ENCODE results near the gene SRP54.

SRP54 gene

DNA sequence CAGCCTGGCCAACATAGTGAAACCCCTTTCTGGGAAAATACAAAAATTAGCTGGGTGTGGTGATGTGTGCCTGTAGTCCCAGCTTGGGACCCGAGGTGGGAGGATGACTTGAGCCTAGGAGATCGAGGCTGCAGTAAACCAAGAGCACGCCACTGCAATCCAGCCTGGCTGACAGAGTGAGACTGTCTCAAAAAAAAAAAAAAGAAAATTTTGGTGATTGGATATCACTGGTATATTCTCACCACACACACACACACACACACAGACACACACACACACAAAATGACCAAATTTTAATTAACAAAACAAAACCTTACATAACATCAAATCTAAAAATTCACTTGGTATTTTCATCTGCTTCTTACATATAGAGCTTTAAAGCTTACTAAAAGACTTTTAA is 59.8 kb downstream of the SRP54 start:
- H3K4me3 ChIP-seq (ENCODE audit: low read depth, low read length): no peak overlapping the region
- H3K4me1 ChIP-seq: peaks cover 4% of the 10 kb centered on the region
- no peak overlapping the region for H3K4me2 ChIP-seq (ENCODE audit: low read length)
- no peak overlapping the region for H2AFZ ChIP-seq
- H3K79me2 ChIP-seq: peaks cover 3% of the 10 kb centered on the region
- TF ChIP-seq, protein P1, sequence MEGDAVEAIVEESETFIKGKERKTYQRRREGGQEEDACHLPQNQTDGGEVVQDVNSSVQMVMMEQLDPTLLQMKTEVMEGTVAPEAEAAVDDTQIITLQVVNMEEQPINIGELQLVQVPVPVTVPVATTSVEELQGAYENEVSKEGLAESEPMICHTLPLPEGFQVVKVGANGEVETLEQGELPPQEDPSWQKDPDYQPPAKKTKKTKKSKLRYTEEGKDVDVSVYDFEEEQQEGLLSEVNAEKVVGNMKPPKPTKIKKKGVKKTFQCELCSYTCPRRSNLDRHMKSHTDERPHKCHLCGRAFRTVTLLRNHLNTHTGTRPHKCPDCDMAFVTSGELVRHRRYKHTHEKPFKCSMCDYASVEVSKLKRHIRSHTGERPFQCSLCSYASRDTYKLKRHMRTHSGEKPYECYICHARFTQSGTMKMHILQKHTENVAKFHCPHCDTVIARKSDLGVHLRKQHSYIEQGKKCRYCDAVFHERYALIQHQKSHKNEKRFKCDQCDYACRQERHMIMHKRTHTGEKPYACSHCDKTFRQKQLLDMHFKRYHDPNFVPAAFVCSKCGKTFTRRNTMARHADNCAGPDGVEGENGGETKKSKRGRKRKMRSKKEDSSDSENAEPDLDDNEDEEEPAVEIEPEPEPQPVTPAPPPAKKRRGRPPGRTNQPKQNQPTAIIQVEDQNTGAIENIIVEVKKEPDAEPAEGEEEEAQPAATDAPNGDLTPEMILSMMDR (IDR thresholded peaks at IDR 0.05): no peak
- no peaks in the 10 kb centered on the region for H3K36me3 ChIP-seq (ENCODE audit: control insufficient read depth, insufficient read depth, low read length)
- no peaks in the 10 kb centered on the region for H3K27me3 ChIP-seq (ENCODE audit: control insufficient read depth, insufficient read depth, low read length)
- no peaks in the 10 kb centered on the region for H3K9me3 ChIP-seq (ENCODE audit: control insufficient read depth, low read length)
- H3K27ac ChIP-seq: no peak overlapping the region
- no peak overlapping the region for H3K9ac ChIP-seq

DNA sequence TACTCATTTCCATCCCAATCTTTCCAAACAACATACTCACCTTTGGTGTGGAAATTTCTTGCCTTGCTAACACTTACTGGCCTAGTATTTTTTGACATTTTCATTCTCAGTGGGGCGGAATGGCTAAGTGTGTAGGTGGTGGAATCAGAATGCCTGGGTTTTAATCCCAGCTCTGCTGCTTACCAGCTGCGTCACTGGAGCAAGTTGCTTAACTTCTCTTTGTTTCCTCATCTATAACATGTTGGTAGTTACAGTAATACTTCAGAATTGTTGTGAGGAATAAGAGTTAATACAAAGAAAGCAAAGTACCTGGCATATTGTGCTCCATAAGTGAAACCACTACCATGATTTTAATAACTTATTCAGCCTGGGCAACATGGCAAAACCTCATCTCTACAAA is 60.3 kb downstream of the SRP54 start:
- Histone ChIP-seq H3K9me3 (ENCODE audit: control insufficient read depth, low read length) (no peaks in the 10 kb centered on the region), H3K79me2 (peaks cover 3% of the 10 kb centered on the region), H3K27ac (no peak overlapping the region), H3K4me2 (ENCODE audit: low read length) (no peak overlapping the region), H3K4me3 (ENCODE audit: low read depth, low read length) (no peak overlapping the region), H3K27me3 (ENCODE audit: control insufficient read depth, insufficient read depth, low read length) (no peaks in the 10 kb centered on the region), H2AFZ (no peak overlapping the region), H3K9ac (no peak overlapping the region), H3K36me3 (ENCODE audit: control insufficient read depth, insufficient read depth, low read length) (no peaks in the 10 kb centered on the region), H3K4me1 (peaks cover 6% of the 10 kb centered on the region)
- TF ChIP-seq, protein P1 (IDR thresholded peaks at IDR 0.05): no peak

DNA sequence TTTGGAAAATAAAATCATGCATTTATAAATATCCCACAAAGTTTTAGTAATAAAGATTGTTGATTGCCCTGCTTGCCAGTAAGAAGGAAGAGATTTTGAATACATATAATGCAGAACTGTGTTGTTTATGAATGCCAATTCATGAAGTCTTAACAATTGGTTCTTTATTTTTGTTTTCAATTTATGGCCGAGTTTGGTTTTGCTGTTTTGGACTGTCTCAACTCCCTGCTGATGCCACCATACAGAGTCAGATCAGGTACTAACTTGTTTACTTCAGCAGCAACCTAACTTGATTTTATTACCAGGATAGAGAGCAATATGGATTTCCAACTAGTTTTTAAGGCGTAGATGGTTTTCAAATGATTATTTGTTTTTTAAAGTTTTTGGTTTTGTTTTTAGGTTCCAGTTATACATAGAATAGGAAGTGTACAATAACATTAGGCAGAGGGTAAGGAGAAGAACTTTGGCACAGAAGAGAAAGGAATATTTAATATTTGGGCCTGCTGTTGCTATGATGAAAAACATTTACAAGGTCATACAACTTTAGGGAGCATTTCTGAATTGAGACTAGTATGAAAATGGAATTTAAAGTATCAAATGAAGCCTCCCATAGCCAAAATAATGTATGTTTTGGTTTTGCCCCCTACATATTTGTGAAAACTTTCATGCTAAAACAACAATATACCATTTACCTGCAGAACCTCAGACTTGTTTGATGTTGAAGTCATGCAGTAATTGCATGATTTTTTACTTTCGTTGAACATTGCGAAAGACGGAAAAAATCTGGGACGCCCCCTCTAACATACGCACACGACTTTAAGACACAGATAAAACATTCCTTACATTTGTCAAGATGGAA is 62.4 kb downstream of the SRP54 start:
- H3K4me1 ChIP-seq: peaks cover 6% of the 10 kb centered on the region
- TF ChIP-seq, protein P1 (IDR thresholded peaks at IDR 0.05): no peak
- peaks cover 5% of the 10 kb centered on the region for H3K79me2 ChIP-seq
- H3K4me2 ChIP-seq (ENCODE audit: low read length): peak overlapping the region; percentile 76
- H3K27me3 ChIP-seq (ENCODE audit: control insufficient read depth, insufficient read depth, low read length): no peaks in the 10 kb centered on the region
- peak overlapping the region; percentile 94 for H2AFZ ChIP-seq
- no peaks in the 10 kb centered on the region for H3K36me3 ChIP-seq (ENCODE audit: control insufficient read depth, insufficient read depth, low read length)
- H3K27ac ChIP-seq: peak overlapping the region; percentile 94
- no peak overlapping the region for H3K9ac ChIP-seq
- H3K9me3 ChIP-seq (ENCODE audit: control insufficient read depth, low read length): no peaks in the 10 kb centered on the region
- H3K4me3 ChIP-seq (ENCODE audit: low read depth, low read length): peak overlapping the region; percentile 81

DNA sequence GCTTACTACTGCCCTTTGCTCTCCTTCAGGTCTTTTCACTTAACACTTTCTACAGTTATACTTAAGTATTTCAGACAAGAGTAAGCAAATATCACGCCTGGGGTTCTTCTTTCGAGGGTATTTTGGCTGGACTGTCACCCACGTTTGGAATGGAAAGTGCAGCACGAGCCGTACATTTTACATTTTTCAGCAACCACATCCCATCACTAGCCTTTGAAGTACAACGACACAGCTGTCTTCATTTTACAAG is 62.9 kb downstream of the SRP54 start:
- H3K79me2 ChIP-seq: peaks cover 5% of the 10 kb centered on the region
- H3K36me3 ChIP-seq (ENCODE audit: control insufficient read depth, insufficient read depth, low read length): no peaks in the 10 kb centered on the region
- peak overlapping the region; percentile 49 for H3K9ac ChIP-seq
- no peaks in the 10 kb centered on the region for H3K27me3 ChIP-seq (ENCODE audit: control insufficient read depth, insufficient read depth, low read length)
- peak overlapping the region; percentile 81 for H3K4me3 ChIP-seq (ENCODE audit: low read depth, low read length)
- H3K27ac ChIP-seq: peak overlapping the region; percentile 94
- H2AFZ ChIP-seq: peak overlapping the region; percentile 94
- TF ChIP-seq, protein P1 (IDR thresholded peaks at IDR 0.05): no peak
- peaks cover 6% of the 10 kb centered on the region for H3K4me1 ChIP-seq
- H3K4me2 ChIP-seq (ENCODE audit: low read length): peak overlapping the region; percentile 76
- H3K9me3 ChIP-seq (ENCODE audit: control insufficient read depth, low read length): no peaks in the 10 kb centered on the region

All from parathyroid adenoma (tissue), 2 donors.